GM18526 (cell line): ENCODE measurements around the gene CPVL.

Experiments
- POLR2A ChIP-seq: IDR thresholded peaks from 3 replicates; pipeline ENCODE4 v1.6.1; 2011; ENCODE audit not compliant: insufficient read length; ENCODE audit errors: extremely low read depth

Gene CPVL

GRCh38 chr7:29115753-29116152 is 30.6 kb downstream of the CPVL start:
- no peak for TF ChIP-seq POLR2A

DNA sequence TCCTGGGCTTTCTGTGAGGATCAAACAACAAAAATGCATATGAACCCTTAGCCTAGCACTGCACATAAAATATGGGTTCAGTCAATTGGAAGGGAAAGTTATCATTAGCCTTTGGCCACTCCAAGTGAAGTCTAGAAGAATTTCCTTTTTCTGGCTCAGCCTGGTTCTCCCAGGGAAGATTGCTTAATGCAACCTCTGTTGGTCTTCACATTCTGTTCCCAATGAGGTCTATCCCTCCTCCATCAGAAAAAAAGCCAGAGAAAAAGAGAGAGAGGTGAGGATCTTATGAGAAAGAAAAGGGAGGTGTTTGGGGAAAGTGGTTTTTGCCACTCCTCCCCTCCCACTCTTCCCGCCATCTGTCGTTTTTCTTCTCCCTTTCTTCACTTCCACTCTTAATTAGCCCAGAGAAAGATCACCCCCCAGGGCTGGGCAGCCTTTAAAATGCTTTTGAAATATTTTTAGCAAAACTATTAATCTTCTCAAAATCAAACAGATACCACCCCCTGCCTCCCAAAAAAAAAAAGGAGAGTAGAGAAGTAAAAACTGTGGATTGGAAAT is 31.1 kb downstream of the CPVL start:
- no peak for TF ChIP-seq POLR2A

DNA sequence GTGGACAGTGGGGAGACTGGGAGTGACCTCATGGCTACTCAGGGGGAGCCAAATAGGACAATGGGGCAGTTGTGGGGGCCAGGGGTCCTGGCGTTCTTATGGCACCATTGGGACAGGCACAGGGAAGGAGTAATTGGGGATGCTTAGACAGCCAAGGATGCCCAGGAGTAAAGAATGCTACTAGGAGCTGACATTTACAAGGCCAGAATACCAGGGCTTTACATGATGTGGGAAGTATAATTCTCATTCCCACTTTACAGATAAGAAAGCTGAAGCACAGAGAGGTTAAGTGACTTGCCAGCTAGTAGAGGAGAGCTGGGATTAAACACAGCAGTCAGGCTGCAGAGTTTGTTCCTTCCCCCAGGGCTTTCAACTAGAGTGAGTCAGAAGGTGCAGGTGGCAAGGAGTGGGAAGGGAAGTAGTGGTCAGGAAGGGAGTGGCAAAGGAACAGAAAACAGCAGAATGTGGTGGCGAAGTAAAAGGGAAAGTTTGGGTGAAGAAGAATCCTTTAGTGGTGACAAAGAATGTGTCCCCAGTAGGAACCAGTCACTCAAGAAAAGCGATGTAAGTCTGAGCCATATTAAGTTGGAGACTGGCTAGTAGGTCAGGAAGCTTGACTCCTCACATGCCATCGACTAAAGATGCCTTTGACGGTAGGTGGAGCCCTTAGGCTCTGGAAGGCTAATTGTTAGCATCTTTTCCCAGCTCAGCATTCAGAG is 32.8 kb downstream of the CPVL start:
- no peak for TF ChIP-seq POLR2A

GRCh38 chr7:29112721-29113120 is 33.6 kb downstream of the CPVL start:
- no peak for TF ChIP-seq POLR2A

DNA sequence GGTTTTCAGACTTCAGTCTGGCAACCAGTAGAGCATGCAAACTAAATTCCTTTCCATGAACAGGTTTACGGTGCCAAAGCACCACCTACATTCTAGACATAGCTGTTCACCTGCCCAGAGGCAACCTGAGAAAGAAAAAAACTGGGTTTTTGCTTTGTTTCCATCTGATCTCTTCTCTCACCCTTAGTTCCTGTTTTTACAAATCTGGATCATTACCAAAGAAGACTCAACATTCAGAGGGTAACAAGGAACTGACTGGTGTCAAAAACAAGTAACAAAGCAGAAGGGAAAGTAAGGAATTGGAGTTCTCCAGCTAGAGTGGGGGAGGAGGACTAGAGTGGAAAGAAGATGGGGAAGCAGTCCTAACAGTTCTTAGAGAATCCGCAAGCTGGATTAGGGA is 36.4 kb downstream of the CPVL start:
- TF ChIP-seq POLR2A = no peak

DNA sequence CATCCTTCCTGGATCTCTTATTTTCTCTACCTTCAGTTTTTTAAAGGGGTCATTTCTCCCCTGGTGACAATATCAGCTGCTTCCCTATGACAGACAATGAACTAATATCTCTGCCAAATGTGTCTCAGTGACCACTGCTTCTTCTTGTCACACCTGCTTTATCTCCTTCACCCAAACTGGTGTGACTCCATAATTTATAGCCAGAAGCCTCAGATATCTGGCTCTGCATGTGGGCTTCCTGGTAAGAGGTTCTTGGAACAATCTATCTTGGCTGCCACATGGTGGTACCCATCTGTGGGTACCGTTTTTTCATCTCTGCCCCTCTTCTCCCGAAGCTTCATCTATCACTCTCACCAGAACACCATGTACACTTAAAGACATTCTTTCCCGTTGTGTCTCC is 37.0 kb downstream of the CPVL start:
- no peak for TF ChIP-seq POLR2A

DNA sequence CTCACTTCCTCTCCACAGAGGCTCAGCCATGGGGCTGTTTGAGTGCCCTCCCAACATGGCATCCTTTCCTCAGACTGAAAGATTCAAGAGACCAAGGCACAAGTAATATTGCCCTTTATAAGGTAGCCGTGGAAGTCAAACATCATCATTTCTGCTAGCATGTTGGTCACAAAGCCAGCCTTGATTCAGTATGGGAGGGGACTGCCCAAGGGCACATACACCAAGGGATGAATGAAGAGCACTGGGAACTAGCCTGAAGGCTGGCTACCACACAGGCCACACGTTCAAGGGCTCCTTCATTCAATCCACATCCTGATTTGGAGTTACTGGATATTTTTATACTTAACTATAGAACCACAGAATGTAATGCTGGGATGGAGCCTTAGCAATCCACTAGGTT is 39.3 kb downstream of the CPVL start:
- no peak for TF ChIP-seq POLR2A

- no peak for TF ChIP-seq POLR2A
Measured at GRCh38 chr7:29106669-29106988, 39.7 kb downstream of the CPVL start.

DNA sequence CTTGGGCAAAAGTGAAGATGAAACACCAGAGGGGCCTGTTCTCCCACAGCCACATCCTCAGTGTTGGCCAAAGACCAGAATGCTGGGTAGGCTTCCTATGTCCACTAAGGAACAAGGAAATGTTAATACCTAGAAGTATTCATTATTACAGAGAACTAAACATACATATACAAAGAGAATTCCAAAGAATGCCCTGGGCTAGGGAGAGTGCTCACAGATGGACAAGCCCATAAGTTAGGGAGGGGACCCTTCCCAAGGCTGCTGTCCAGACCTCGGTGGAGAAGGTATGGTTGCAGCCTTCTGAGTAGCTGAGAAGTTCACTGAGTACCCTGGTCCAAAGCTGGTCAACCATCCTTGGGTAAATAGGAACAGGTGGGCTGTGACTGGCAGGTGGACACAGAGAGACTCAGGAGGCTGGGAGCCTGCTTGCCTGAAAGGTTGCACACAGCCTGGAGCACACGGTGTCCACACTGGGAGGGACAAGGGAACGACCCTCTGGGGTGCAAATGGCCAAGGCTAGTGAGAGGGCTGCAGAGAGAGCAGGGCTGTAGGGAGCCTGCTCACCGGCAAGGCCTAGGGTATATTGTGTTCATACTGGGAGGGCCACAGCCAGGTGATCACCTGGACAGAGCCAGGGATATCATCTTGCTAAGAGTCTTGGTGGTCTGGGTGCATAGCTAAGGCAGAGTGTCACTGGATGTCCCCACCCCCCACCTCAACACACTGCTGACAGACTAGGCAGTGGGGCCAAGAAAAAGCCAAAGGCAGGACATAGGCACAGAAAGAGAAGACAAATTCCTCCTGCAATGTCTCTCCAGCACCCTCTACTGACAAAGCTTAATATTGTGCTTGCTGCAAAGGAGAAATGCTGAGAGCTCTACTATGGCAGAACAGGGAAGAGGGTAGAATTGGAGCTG is 40.3 kb downstream of the CPVL start:
- TF ChIP-seq POLR2A = no peak

- no peak for TF ChIP-seq POLR2A
Measured at GRCh38 chr7:29105191-29105590, 41.1 kb downstream of the CPVL start.

- no peak for TF ChIP-seq POLR2A
Measured at GRCh38 chr7:29102558-29103151, 43.7 kb downstream of the CPVL start.

GRCh38 chr7:29100924-29101323 is 45.4 kb downstream of the CPVL start:
- no peak for TF ChIP-seq POLR2A

GRCh38 chr7:29099896-29100847 is 46.2 kb downstream of the CPVL start:
- TF ChIP-seq POLR2A = no peak

DNA sequence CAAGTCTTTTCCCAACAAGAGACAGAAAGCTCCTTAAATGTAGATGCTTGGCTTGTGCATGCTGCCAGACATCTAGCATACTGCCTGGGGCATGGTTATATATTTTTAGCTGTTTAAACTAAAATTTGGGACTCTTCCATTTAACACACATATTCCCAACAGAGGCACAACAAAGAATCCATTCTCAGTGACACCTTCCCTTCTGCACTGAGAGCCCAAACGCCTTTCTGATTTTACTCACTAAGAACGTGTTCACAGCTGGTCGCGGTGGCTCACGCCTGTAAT is 49.9 kb downstream of the CPVL start:
- TF ChIP-seq POLR2A = no peak
